Lung (tissue), 12 donors: ENCODE data around the gene CP. TPM values are rescaled to one million over a fixed set of nuclear protein-coding genes. Genes with fewer than 3 reads are reported as not detected.
"Not testable (repeated sequence)": the region's sequence is repeated elsewhere in the genome, so short reads cannot be mapped to it uniquely, and the experiment has no call there.

Source experiments
- ATAC-seq: fragments of 200-7000 bp; cut with Tn5 transposase; one replicate; pipeline ENCODE4 v1.9.1; 2020; ENCODE audit warnings: moderate number of reproducible peaks; ENCODE audit not compliant: insufficient read depth, low FRiP score
- DNase-seq, 3 donors: peaks; one replicate each; pipeline ENCODE4 v3.0.0-alpha.2; 2013 to 2017
- H3K27ac ChIP-seq, 2 donors: one replicate each; pipeline ENCODE4 v1.5.1; 2013; ENCODE audit warnings: mild to moderate bottlenecking in 2 of 2, moderate library complexity in 2 of 2, control low read depth in 1 of 2, inconsistent platforms in 1 of 2, low read depth in 1 of 2, low read length in 1 of 2
- H3K27me3 ChIP-seq, 3 donors: one replicate each; pipeline ENCODE4 v1.5.1; 2013; ENCODE audit warnings: low read length in 2 of 3; ENCODE audit not compliant: control insufficient read depth in 3 of 3, insufficient read depth in 3 of 3
- H3K36me3 ChIP-seq, 4 donors: one replicate each; pipeline ENCODE4 v1.5.1; 2013; ENCODE audit warnings: low read length in 4 of 4, mild to moderate bottlenecking in 1 of 4, moderate library complexity in 1 of 4; ENCODE audit not compliant: control insufficient read depth in 4 of 4, insufficient read depth in 4 of 4
- H3K4me1 ChIP-seq, 5 donors: one replicate each; pipeline ENCODE4 v1.5.1; 2013; ENCODE audit warnings: low read length in 5 of 5, mild to moderate bottlenecking in 2 of 5, moderate library complexity in 1 of 5; ENCODE audit not compliant: control insufficient read depth in 5 of 5, insufficient read depth in 5 of 5
- H3K4me3 ChIP-seq: one replicate; pipeline ENCODE4 v1.5.1; 2013; ENCODE audit warnings: mild to moderate bottlenecking, control low read depth, moderate library complexity
- H3K9ac ChIP-seq, 2 donors: one replicate each; pipeline ENCODE4 v1.5.1; 2013; ENCODE audit warnings: low read length in 2 of 2, control low read depth in 1 of 2; ENCODE audit not compliant: insufficient read depth in 1 of 2
- H3K9me3 ChIP-seq, 4 donors: one replicate each; pipeline ENCODE4 v1.5.1; 2013; ENCODE audit warnings: low read length in 3 of 4, mild to moderate bottlenecking in 1 of 4, moderate library complexity in 1 of 4; ENCODE audit not compliant: control insufficient read depth in 4 of 4, insufficient read depth in 3 of 4
- WGBS, 2 donors: extraction: QIAGEN DNeasy Blood & Tissue Kit; methylation state at CpG; one replicate each; pipeline ENCODE4 v1.1.7; 2013; 5-methylcytosine and 5-hydroxymethylcytosine counted together
- polyA plus RNA-seq, 2 donors: library from polyadenylated mRNA; stranded (reverse); fragments of 200-250 nt; gene quantifications; one replicate each; pipeline ENCODE4 v1.2.1, GENCODE V29; 2013
- total RNA-seq, 2 donors: library from RNA; depleted of rRNA in 1 of 2; stranded (reverse); fragments of >200 nt in 1 of 2; gene quantifications; one replicate each; pipeline ENCODE4 v1.2.1, GENCODE V29; 2014 to 2021
- TF ChIP-seq, protein P1 (sequence below): IDR thresholded peaks from 2 replicates; pipeline ENCODE4 v1.5.1; 2012; ENCODE audit warnings: mild to moderate bottlenecking; ENCODE audit errors: control extremely low read depth, extremely low read depth
- donor health status: control.
- donor health status: control.
- donor health status: Bipolar disorder and iron deficiency.
- donor health status: healthy.
- donor health status: DM: yes; HTN: yes; CAD: no.

The CP gene
- total and polyA plus RNA-seq, 4 donors: 16.4 to 143 (median 68.5) TPM

DNA sequence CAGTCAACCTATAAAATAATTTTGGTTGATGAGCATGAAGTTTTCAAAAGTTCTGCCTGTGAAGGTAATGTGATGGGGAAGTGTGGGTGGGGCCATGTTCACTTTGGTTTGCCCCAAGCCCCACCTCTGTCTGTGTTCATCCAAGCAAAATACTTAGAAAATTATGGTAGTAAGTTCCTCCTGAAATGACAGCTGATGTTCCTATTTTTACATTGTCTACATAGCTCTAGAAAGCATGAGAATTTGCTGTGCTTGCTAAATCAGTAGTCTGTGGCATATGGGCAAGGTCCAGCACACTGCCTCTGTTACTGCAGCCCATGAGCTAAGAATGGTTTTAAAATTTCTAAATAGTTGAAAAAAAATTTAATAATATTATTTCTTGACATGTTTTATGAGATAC lies 21.9 kb upstream of the CP start:
- no peak for ATAC-seq
- H3K4me1 ChIP-seq: peaks cover 0 to 9% (median 2%) of the 10 kb centered on the region in 5 donors
- no peak for DNase-seq
- H3K9ac ChIP-seq: no peak overlapping the region
- no peaks in the 10 kb centered on the region for H3K36me3 ChIP-seq
- H3K9me3 ChIP-seq: no peaks in the 10 kb centered on the region
- no peak overlapping the region for H3K27ac ChIP-seq
- TF ChIP-seq, protein P1, sequence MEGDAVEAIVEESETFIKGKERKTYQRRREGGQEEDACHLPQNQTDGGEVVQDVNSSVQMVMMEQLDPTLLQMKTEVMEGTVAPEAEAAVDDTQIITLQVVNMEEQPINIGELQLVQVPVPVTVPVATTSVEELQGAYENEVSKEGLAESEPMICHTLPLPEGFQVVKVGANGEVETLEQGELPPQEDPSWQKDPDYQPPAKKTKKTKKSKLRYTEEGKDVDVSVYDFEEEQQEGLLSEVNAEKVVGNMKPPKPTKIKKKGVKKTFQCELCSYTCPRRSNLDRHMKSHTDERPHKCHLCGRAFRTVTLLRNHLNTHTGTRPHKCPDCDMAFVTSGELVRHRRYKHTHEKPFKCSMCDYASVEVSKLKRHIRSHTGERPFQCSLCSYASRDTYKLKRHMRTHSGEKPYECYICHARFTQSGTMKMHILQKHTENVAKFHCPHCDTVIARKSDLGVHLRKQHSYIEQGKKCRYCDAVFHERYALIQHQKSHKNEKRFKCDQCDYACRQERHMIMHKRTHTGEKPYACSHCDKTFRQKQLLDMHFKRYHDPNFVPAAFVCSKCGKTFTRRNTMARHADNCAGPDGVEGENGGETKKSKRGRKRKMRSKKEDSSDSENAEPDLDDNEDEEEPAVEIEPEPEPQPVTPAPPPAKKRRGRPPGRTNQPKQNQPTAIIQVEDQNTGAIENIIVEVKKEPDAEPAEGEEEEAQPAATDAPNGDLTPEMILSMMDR: no peak
- no peak overlapping the region for H3K4me3 ChIP-seq
- no peaks in the 10 kb centered on the region for H3K27me3 ChIP-seq

DNA sequence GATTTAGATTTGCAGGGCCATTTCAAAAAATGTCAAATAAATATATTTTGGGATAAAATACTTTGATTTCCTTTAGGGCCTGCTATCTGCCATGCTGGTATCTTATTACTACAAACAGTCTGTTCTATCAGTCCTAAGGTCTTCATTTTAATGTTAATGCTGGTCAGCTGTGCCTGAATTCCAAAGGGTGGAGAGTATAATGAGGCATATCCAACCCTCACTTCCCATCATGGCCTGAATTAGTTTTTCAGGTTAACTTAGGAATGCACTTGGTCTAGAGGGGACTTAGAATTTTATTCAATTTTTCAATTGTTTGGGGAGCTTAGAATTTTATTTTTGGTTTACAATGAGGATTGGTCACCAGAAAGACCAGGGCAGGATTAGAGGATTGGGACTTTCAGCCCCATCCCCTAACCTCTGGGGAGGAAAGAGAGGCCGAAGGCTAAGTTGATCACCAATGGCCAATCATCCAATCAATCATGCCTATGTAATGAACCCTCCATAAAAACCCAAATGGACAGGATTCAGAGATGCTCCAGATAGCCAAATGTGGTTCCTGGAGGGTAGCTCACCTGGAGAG lies 17.8 kb upstream of the CP start:
- WGBS, 2 donors: 92 to 97% methylated on average over 1 of the region's 1 CpG
- Histone ChIP-seq H3K4me3 (no peak overlapping the region), H3K9ac (no peak overlapping the region), H3K4me1 (no peaks in the 10 kb centered on the region), H3K9me3 (no peaks in the 10 kb centered on the region), H3K36me3 (no peaks in the 10 kb centered on the region), H3K27me3 (no peaks in the 10 kb centered on the region), H3K27ac (no peak overlapping the region)
- TF ChIP-seq, protein P1: no peak
- ATAC-seq (no peak), DNase-seq (no peak)

DNA sequence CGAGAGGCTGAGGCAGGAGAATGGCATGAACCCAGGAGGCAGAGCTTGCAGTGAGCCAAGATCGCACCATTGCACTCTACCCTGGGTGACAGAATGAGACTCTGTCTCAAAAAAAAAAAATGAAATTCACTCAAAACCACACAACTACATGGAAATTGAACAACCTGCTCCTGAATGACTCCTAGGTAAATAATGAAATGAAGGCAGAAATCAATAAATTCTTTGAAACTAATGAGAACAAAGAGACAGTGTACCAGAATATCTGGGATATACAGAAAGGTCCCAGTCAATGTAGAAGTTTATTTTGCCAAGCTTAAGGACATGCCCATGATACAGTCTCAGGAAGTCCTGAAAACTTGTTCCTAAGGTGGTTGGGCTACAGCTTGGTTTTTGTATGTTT lies 16.6 kb upstream of the CP start:
- ATAC-seq, DNase-seq, H3K9ac ChIP-seq, H3K36me3 ChIP-seq, H3K27ac ChIP-seq, H3K9me3 ChIP-seq, H3K4me1 ChIP-seq, H3K4me3 ChIP-seq, H3K27me3 ChIP-seq: not testable (repeated sequence)
- WGBS, 2 donors: 92 to 97% methylated on average over 2 of the region's 2 CpGs

DNA sequence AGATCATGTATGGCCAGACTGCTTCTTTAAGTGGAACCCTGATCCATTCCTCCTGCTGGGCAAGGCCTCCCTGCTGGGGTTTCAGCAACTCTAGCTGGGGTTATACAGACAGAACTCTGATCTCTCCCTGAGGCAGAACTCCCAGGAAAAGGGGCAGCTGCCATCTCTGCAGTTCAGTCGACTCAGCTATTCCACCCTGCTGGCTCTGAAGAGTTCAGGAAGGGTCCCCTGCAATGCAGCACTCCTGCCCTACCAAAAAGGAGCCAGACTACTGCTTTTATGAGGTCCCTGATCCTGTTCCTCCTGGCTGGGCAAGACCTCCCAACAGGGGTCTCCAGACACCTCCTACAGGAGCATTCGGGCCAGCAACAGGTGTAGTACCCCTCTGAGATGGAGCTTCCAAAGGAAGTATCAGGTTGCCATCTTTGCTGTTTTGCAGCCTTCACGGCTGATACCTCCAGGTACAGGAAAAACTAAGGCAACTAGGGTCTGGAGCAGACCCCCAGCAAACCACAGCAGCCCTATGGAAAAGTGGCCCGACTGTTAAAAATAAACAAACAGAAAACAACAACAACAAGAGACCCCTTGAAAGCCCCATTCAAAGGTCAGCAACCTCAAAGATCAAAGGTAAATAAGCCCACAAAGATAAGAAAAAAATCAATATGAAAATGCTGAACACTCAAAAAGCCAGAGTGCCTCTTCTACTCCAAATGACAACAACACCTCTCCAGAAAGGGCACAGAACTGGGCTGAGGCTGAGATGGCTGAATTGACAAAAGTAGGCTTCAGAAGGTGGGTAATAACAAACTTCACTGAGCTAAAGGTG lies 14.2 kb upstream of the CP start:
- ATAC-seq (no peak), DNase-seq (no peak)
- 83 to 93% methylated on average over 4 of the region's 4 CpGs for WGBS, 2 donors
- H3K4me3 ChIP-seq: no peak overlapping the region
- no peak overlapping the region for H3K27ac ChIP-seq
- no peaks in the 10 kb centered on the region for H3K27me3 ChIP-seq
- H3K9ac ChIP-seq: no peak overlapping the region
- H3K9me3 ChIP-seq: no peaks in the 10 kb centered on the region
- H3K36me3 ChIP-seq: no peaks in the 10 kb centered on the region
- H3K4me1 ChIP-seq: no peaks in the 10 kb centered on the region
- TF ChIP-seq, protein P1: no peak
